H9 (cell line): ENCODE measurements around the gene SLC29A4. TPM values are rescaled to one million over a fixed set of nuclear protein-coding genes. Genes with fewer than 3 reads are reported as not detected.

Experiments used
- DNase-seq: peaks from one replicate; pipeline ENCODE4 v3.0.0-alpha.2; 2017
- H2AFZ ChIP-seq: one replicate; pipeline ENCODE4 v1.6.1; 2013; ENCODE audit warnings: mild to moderate bottlenecking, low read length, control low read depth, moderate library complexity
- H2AK5ac ChIP-seq: 2 replicates; pipeline ENCODE4 v1.6.1; 2013; ENCODE audit warnings: low read length, control low read depth, mixed read lengths; ENCODE audit not compliant: insufficient read length
- H2BK120ac ChIP-seq: one replicate; pipeline ENCODE4 v1.6.1; 2013; ENCODE audit warnings: low read depth, mild to moderate bottlenecking, low read length, control low read depth, inconsistent platforms; ENCODE audit not compliant: poor library complexity, severe bottlenecking
- H2BK12ac ChIP-seq: 2 replicates; pipeline ENCODE4 v1.6.1; 2013; ENCODE audit warnings: low read length, control low read depth, mixed read lengths, low read depth; ENCODE audit not compliant: insufficient read length
- H2BK15ac ChIP-seq: 2 replicates; pipeline ENCODE4 v1.6.1; 2013; ENCODE audit warnings: low read depth, low read length, control low read depth
- H2BK20ac ChIP-seq: one replicate; pipeline ENCODE4 v1.6.1; 2013; ENCODE audit warnings: low read depth, mild to moderate bottlenecking, low read length, control low read depth, inconsistent platforms; ENCODE audit not compliant: poor library complexity, severe bottlenecking
- H2BK5ac ChIP-seq: 2 replicates; pipeline ENCODE4 v1.6.1; 2013; ENCODE audit warnings: low read length, control low read depth, mixed read lengths; ENCODE audit not compliant: insufficient read length
- H3K14ac ChIP-seq: 2 replicates; pipeline ENCODE4 v1.6.1; 2013; ENCODE audit warnings: low read length, control low read depth; ENCODE audit not compliant: insufficient read depth
- H3K18ac ChIP-seq: 2 replicates; pipeline ENCODE4 v1.6.1; 2013; ENCODE audit warnings: low read depth, mild to moderate bottlenecking, mixed read lengths, low read length, control low read depth; ENCODE audit not compliant: insufficient read length
- H3K23ac ChIP-seq: 2 replicates; pipeline ENCODE4 v1.6.1; 2013; ENCODE audit warnings: low read length, control low read depth, mixed read lengths, low read depth; ENCODE audit not compliant: insufficient read length
- H3K23me2 ChIP-seq: 2 replicates; pipeline ENCODE4 v1.6.1; 2013; ENCODE audit warnings: low read depth, mild to moderate bottlenecking, mixed read lengths, low read length, control low read depth; ENCODE audit not compliant: insufficient read length, poor library complexity, severe bottlenecking
- H3K27ac ChIP-seq: 2 replicates; pipeline ENCODE4 v1.5.1; 2013; ENCODE audit warnings: low read length, control low read depth, mixed read lengths, low read depth; ENCODE audit not compliant: insufficient read length
- H3K27me3 ChIP-seq: 2 replicates; pipeline ENCODE4 v1.6.1; 2013; ENCODE audit warnings: low read length, control low read depth, inconsistent platforms; ENCODE audit not compliant: insufficient read depth
- H3K4ac ChIP-seq: 2 replicates; pipeline ENCODE4 v1.6.1; 2013; ENCODE audit warnings: low read depth, mild to moderate bottlenecking, control low read depth, inconsistent platforms, low read length, moderate library complexity
- H3K4me1 ChIP-seq: 2 replicates; pipeline ENCODE4 v1.6.1; 2013; ENCODE audit warnings: low read length, control low read depth, inconsistent platforms; ENCODE audit not compliant: insufficient read depth
- H3K4me2 ChIP-seq: 2 replicates; pipeline ENCODE4 v1.6.1; 2013; ENCODE audit warnings: low read length, control low read depth, mixed read lengths; ENCODE audit not compliant: insufficient read length, insufficient read depth
- H3K56ac ChIP-seq: 2 replicates; pipeline ENCODE4 v1.6.1; 2013; ENCODE audit warnings: low read depth, mild to moderate bottlenecking, mixed read lengths, low read length, control low read depth; ENCODE audit not compliant: insufficient read length
- H3K79me1 ChIP-seq: 2 replicates; pipeline ENCODE4 v1.6.1; 2013; ENCODE audit warnings: low read depth, mild to moderate bottlenecking, moderate library complexity, low read length, control low read depth, inconsistent platforms; ENCODE audit not compliant: insufficient read depth, poor library complexity, severe bottlenecking
- H3K79me2 ChIP-seq: 2 replicates; pipeline ENCODE4 v1.6.1; 2013; ENCODE audit warnings: low read length, control low read depth, inconsistent platforms; ENCODE audit not compliant: insufficient read depth
- H3K9ac ChIP-seq: 2 replicates; pipeline ENCODE4 v1.6.1; 2013; ENCODE audit warnings: low read length, control low read depth, mixed read lengths; ENCODE audit not compliant: insufficient read length; ENCODE audit errors: extremely low read depth
- H3K9me3 ChIP-seq: one replicate; pipeline ENCODE4 v1.6.1; 2013; ENCODE audit warnings: low read depth, low read length, inconsistent platforms; ENCODE audit not compliant: control insufficient read depth
- H3T11ph ChIP-seq: one replicate; pipeline ENCODE4 v1.6.1; 2013; ENCODE audit warnings: mild to moderate bottlenecking, low read length, control low read depth, inconsistent platforms
- H4K20me1 ChIP-seq: one replicate; pipeline ENCODE4 v1.6.1; 2013; ENCODE audit not compliant: control insufficient read depth, insufficient read length, insufficient read depth
- H4K5ac ChIP-seq: 2 replicates; pipeline ENCODE4 v1.6.1; 2013; ENCODE audit warnings: low read depth, mild to moderate bottlenecking, mixed read lengths, low read length, control low read depth; ENCODE audit not compliant: insufficient read length
- H4K8ac ChIP-seq: replicated peaks from 2 replicates; pipeline ENCODE4 v1.6.1; 2013; ENCODE audit warnings: low read length, control low read depth, mixed read lengths, low read depth; ENCODE audit not compliant: insufficient read length
- H4K91ac ChIP-seq: 2 replicates; pipeline ENCODE4 v1.6.1; 2013; ENCODE audit warnings: low read depth, mild to moderate bottlenecking, moderate library complexity, mixed read lengths, low read length, control low read depth; ENCODE audit not compliant: insufficient read length
- H3K27ac Mint-ChIP-seq, 3 experiments: 2 replicates in 2 of 3; 3 replicates in 1 of 3; pipeline ENCODE4 v1.8.0; 2020 to 2021; ENCODE audit warnings: mixed read lengths in 3 of 3, mild to moderate bottlenecking in 1 of 3, moderate library complexity in 1 of 3
- H3K27me3 Mint-ChIP-seq: 2 replicates; pipeline ENCODE4 v1.8.0; 2021; ENCODE audit warnings: low read depth, mild to moderate bottlenecking, moderate library complexity, mixed read lengths
- H3K36me3 Mint-ChIP-seq, 3 experiments: 2 replicates in 2 of 3; 3 replicates in 1 of 3; pipeline ENCODE4 v1.8.0; 2020 to 2021; ENCODE audit warnings: low read depth in 3 of 3, mixed read lengths in 3 of 3; ENCODE audit not compliant: insufficient read depth in 1 of 3
- H3K4me1 Mint-ChIP-seq, 2 experiments: 2 replicates each; pipeline ENCODE4 v1.8.0; 2020; ENCODE audit warnings: mixed read lengths in 2 of 2
- H3K4me3 Mint-ChIP-seq, 2 experiments: 2 replicates in 1 of 2; 3 replicates in 1 of 2; pipeline ENCODE4 v1.8.0; 2020 to 2021; ENCODE audit warnings: mild to moderate bottlenecking in 2 of 2, mixed read lengths in 2 of 2, moderate library complexity in 1 of 2
- H3K9me3 Mint-ChIP-seq, 2 experiments: 2 replicates in 1 of 2; 3 replicates in 1 of 2; pipeline ENCODE4 v1.8.0; 2020; ENCODE audit warnings: mild to moderate bottlenecking in 2 of 2, mixed read lengths in 2 of 2, moderate library complexity in 1 of 2
- CTCF ChIP-seq: fragments of 200-600 bp; sonication (generic); conservative IDR thresholded peaks from 3 replicates; pipeline ENCODE4 v1.8.0; 2021; ENCODE audit warnings: antibody characterized with exemption, mild to moderate bottlenecking
- WGBS: extraction: QIAGEN DNeasy Blood & Tissue Kit; methylation state at CpG from one replicate; pipeline ENCODE4 v1.1.7; 2013; ENCODE audit warnings: missing lambda C conversion rate, low lambda C conversion rate, mixed read lengths; ENCODE audit not compliant: insufficient read length; ENCODE audit errors: extremely low coverage; 5-methylcytosine and 5-hydroxymethylcytosine counted together
- total RNA-seq: library from RNA; stranded (reverse); gene quantifications from 2 replicates; pipeline ENCODE4 v1.2.1, GENCODE V29; 2021

Gene SLC29A4
- total RNA-seq, 1 experiment from 2014 or later: 12.4 TPM

GRCh38 chr7:5354460-5355232, 71.9 kb downstream of the SLC29A4 start:
- peak; percentile 74 for DNase-seq
- H2BK12ac ChIP-seq: no peak overlapping the region
- H2BK120ac ChIP-seq: no peak overlapping the region
- no peaks in the 10 kb centered on the region for H3K79me1 ChIP-seq
- no peak overlapping the region for H4K5ac ChIP-seq
- H3K27ac ChIP-seq: no peak overlapping the region
- no peak overlapping the region for H2AFZ ChIP-seq
- WGBS: no CpG with 5 or more reads among the region's 17 CpGs
- Mint-ChIP-seq H3K27ac (peak overlapping the region in 1 of 3 experiments; percentile 54; a peak in 1 of 7 replicates), H3K4me3 (peak overlapping the region in 1 of 2 experiments; percentile 47; a peak in 3 of 5 replicates), H3K9me3 (peaks cover 0 to 15% of the 10 kb centered on the region in 2 experiments; a peak in 3 of 5 replicates), H3K27me3 (peaks cover 33% of the 10 kb centered on the region), H3K4me1 (peaks cover 29 to 33% of the 10 kb centered on the region in 2 experiments), H3K36me3 (peaks cover 3 to 16% (median 12%) of the 10 kb centered on the region in 3 experiments; a peak in 6 of 7 replicates)
- H3K27me3 ChIP-seq: peaks cover 16% of the 10 kb centered on the region; the same call in 1 of the 2 replicates
- no peak overlapping the region for H3T11ph ChIP-seq
- TF ChIP-seq CTCF: no peak
- H3K23me2 ChIP-seq: no peaks in the 10 kb centered on the region
- H2AK5ac ChIP-seq: no peak overlapping the region
- no peaks in the 10 kb centered on the region for H4K20me1 ChIP-seq
- no peak overlapping the region for H3K4ac ChIP-seq
- no peak overlapping the region for H2BK20ac ChIP-seq
- no peaks in the 10 kb centered on the region for H3K9me3 ChIP-seq
- H2BK15ac ChIP-seq: no peak overlapping the region
- no peak overlapping the region for H3K23ac ChIP-seq
- no peak overlapping the region for H4K91ac ChIP-seq
- H3K79me2 ChIP-seq: no peaks in the 10 kb centered on the region
- 0 out of 2 replicates have a peak, but pooled peaks cover 2% of the 10 kb centered on the region for H3K4me1 ChIP-seq
- H3K4me2 ChIP-seq: no peak overlapping the region
- no peak overlapping the region for H3K9ac ChIP-seq
- no peak overlapping the region for H3K18ac ChIP-seq
- H3K14ac ChIP-seq: no peak overlapping the region
- no peak overlapping the region for H4K8ac ChIP-seq
- no peak overlapping the region for H3K56ac ChIP-seq
- H2BK5ac ChIP-seq: no peak overlapping the region

Other genes starting within 250 kb of the SLC29A4 start
- 18.5 TPM in 2 replicates for gene RBAK, start 237.1 kb upstream of the SLC29A4 start, total RNA-seq
- gene WIPI2, start 92.7 kb upstream of the SLC29A4 start, total RNA-seq: 69.1 and 73.3 TPM in 2 replicates
- gene TNRC18, start 140.9 kb downstream of the SLC29A4 start, total RNA-seq: 21.2 and 21.6 TPM in 2 replicates
- gene FBXL18, start 230.9 kb downstream of the SLC29A4 start, total RNA-seq: 22.2 and 22.6 TPM in 2 replicates
- 5,597 and 5,803 TPM in 2 replicates for gene ACTB, start 247.7 kb downstream of the SLC29A4 start, total RNA-seq